Testis (tissue), 3 donors: ENCODE data around the gene COL23A1. TPM values are rescaled to one million over a fixed set of nuclear protein-coding genes. Genes with fewer than 3 reads are reported as not detected.

ENCODE experiments used
- DNase-seq: peaks from one replicate; pipeline ENCODE4 v3.0.0-alpha.2; 2019
- H3K27ac ChIP-seq, 2 donors: fragments of 200-600 bp; sonication (generic); one replicate each; pipeline ENCODE4 v1.5.1; 2019
- H3K27me3 ChIP-seq: fragments of 200-600 bp; sonication (generic); one replicate; pipeline ENCODE4 v1.5.1; 2019
- H3K36me3 ChIP-seq: fragments of 200-600 bp; sonication (generic); one replicate; pipeline ENCODE4 v1.5.1; 2017; ENCODE audit warnings: low read depth; ENCODE audit errors: missing control alignments
- H3K4me1 ChIP-seq: fragments of 200-600 bp; sonication (generic); one replicate; pipeline ENCODE4 v1.5.1; 2019
- H3K4me3 ChIP-seq, 2 donors: fragments of 200-600 bp; sonication (generic); one replicate each; pipeline ENCODE4 v1.5.1; 2017 to 2019
- H3K9me3 ChIP-seq: fragments of 200-600 bp; sonication (generic); one replicate; pipeline ENCODE4 v1.5.1; 2017
- POLR2A ChIP-seq: fragments of 450-650 bp; IDR thresholded peaks from one replicate; pipeline ENCODE4 v1.6.1; 2017; ENCODE audit warnings: antibody characterized with exemption, mild to moderate bottlenecking, moderate library complexity
- WGBS, 2 donors: methylation state at CpG; one replicate each; pipeline ENCODE4 v1.1.5; 2018; 5-methylcytosine and 5-hydroxymethylcytosine counted together
- intact Hi-C: fragments of 100-400 bp; cut with DNase I; formaldehyde crosslinking; loops from one replicate; pipeline ENCODE4 v1.15.1; 2023; ENCODE audit warnings: low total_unique reads
- polyA plus RNA-seq: library from polyadenylated mRNA; stranded (reverse); fragments of 350-450 nt; fragmentation: Illumina TruSeq; extraction: RNeasy Lipid Tissue Mini Kit (QIAGEN cat#74804); gene quantifications from one replicate; pipeline ENCODE4 v1.2.3, GENCODE V29; 2014; ENCODE audit warnings: low read depth, low replicate concordance; ENCODE audit not compliant: insufficient read depth
- total RNA-seq, 2 donors: library from RNA; depleted of rRNA; stranded (reverse); fragments of >200 nt; gene quantifications; one replicate each; pipeline ENCODE4 v1.2.3, GENCODE V29; 2016
- TF ChIP-seq, protein P1 (sequence below), 3 experiments: fragments of 450-650 bp in 2 of 3; fragments of 200-600 bp in 1 of 3; sonication (generic) in 1 of 3; IDR thresholded peaks; one replicate each; pipeline ENCODE4 v1.5.1; 2016 to 2019; ENCODE audit warnings: antibody characterized with exemption in 3 of 3, mild to moderate bottlenecking in 2 of 3, moderate library complexity in 1 of 3

Gene COL23A1
- total and polyA plus RNA-seq, 3 donors from 2014 or later, result 4.3 to 5.5 (median 5.0) TPM

DNA sequence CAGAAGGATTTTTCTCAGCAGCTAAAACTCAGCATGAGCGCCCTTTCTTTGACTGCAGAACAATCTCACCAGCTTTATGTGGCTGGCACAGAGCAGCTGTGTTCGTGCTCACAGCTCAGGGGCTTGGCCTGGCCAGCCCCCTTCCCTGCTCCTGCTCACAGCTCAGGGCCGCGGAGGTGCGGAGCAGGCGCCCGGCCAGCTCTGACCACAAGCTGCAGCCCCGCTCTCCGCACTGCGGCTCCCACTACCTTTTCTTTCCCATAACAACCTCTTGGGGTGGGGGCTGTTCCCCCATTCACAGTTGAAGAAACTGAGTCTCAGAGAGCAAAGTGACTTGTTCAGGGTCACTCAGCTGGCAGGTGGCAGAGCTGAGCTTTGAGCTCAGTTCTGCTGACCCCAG lies 323.6 kb downstream of the COL23A1 start:
- H3K9me3 ChIP-seq, result no peaks in the 10 kb centered on the region
- WGBS, 2 donors, result 88 to 93% methylated on average over 10 of the region's 10 CpGs
- no peak overlapping the region for H3K27ac ChIP-seq

DNA sequence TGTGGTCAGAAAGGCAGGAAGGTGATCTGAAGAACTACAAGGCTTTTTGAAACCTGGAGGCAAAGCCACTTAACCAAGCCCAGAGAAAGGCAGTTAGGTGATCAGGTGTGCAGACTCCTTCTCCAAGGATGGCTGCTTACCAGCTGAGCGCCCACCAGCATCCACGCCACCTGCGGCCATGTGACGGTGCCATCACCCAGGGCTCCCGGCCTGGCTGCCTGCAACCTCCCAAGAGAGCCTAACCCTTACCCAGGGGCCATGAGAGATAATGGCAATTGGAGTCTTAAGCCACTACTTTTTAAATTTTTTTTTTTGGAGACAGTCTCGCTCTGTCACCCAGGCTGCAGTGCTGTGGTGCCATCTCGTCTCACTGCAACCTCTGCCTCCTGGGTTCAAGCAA lies 324.4 kb downstream of the COL23A1 start:
- no peaks in the 10 kb centered on the region for H3K9me3 ChIP-seq
- H3K4me1 ChIP-seq, result no peaks in the 10 kb centered on the region
- no peaks in the 10 kb centered on the region for H3K27me3 ChIP-seq
- WGBS, 2 donors, result 97% methylated on average over 6 to 7 of the region's 7 CpGs
- no peak for TF ChIP-seq POLR2A
- TF ChIP-seq, protein P1, sequence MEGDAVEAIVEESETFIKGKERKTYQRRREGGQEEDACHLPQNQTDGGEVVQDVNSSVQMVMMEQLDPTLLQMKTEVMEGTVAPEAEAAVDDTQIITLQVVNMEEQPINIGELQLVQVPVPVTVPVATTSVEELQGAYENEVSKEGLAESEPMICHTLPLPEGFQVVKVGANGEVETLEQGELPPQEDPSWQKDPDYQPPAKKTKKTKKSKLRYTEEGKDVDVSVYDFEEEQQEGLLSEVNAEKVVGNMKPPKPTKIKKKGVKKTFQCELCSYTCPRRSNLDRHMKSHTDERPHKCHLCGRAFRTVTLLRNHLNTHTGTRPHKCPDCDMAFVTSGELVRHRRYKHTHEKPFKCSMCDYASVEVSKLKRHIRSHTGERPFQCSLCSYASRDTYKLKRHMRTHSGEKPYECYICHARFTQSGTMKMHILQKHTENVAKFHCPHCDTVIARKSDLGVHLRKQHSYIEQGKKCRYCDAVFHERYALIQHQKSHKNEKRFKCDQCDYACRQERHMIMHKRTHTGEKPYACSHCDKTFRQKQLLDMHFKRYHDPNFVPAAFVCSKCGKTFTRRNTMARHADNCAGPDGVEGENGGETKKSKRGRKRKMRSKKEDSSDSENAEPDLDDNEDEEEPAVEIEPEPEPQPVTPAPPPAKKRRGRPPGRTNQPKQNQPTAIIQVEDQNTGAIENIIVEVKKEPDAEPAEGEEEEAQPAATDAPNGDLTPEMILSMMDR (IDR thresholded peaks at IDR 0.05), result no peak
- no peaks in the 10 kb centered on the region for H3K36me3 ChIP-seq
- DNase-seq, result no peak
- H3K27ac ChIP-seq, result no peak overlapping the region
- H3K4me3 ChIP-seq, result no peak overlapping the region
- intact Hi-C loops, result no loop called here

More for the DNA sequence above, 323.6 kb downstream of the COL23A1 start:
- Histone ChIP-seq H3K36me3 (no peaks in the 10 kb centered on the region), H3K27me3 (no peaks in the 10 kb centered on the region), H3K4me1 (no peaks in the 10 kb centered on the region), H3K4me3 (no peak overlapping the region)
- intact Hi-C loops, result no loop called here
- DNase-seq, result no peak
- TF ChIP-seq POLR2A, result no peak
- TF ChIP-seq, protein P1 (IDR thresholded peaks at IDR 0.05), result no peak

DNA sequence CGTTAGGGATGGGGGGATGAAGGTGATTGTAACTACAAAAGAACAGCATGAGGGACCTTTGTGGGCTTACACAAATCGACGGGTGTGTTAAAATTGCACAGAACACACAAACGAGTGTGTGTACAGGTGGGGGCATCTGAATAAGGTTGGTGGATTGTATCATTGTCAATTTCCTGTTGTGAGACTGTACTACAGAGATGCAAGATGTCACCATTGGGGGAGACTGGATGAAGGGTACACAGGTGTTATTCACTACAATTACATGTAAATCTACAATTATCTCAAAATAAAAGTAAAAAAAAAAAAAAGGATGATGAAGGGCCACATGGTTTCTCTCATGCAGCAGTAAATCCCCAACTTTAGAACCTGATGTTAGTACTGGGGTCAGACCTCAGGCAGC lies 326.1 kb downstream of the COL23A1 start:
- H3K27me3 ChIP-seq, result no peaks in the 10 kb centered on the region
- H3K36me3 ChIP-seq, result no peaks in the 10 kb centered on the region
- H3K4me1 ChIP-seq, result no peaks in the 10 kb centered on the region
- intact Hi-C loops, result no loop called here
- no peak overlapping the region for H3K4me3 ChIP-seq
- no peak for DNase-seq
- WGBS, 2 donors, result 91 to 97% methylated on average over 4 of the region's 4 CpGs
- H3K9me3 ChIP-seq, result no peaks in the 10 kb centered on the region
- no peak for TF ChIP-seq POLR2A
- TF ChIP-seq, protein P1 (IDR thresholded peaks at IDR 0.05), result no peak
- H3K27ac ChIP-seq, result no peak overlapping the region

GRCh38 chr5:178261666-178262600 lies 328.3 kb downstream of the COL23A1 start:
- intact Hi-C loops, result no loop called here
- Histone ChIP-seq H3K4me3 (no peak overlapping the region), H3K27ac (no peak overlapping the region), H3K9me3 (no peaks in the 10 kb centered on the region), H3K27me3 (no peaks in the 10 kb centered on the region), H3K36me3 (no peaks in the 10 kb centered on the region), H3K4me1 (no peaks in the 10 kb centered on the region)
- WGBS, 2 donors, result 92 to 94% methylated on average over 9 to 19 of the region's 19 CpGs
- TF ChIP-seq POLR2A, result no peak
- TF ChIP-seq, protein P1 (IDR thresholded peaks at IDR 0.05), result no peak
- no peak for DNase-seq
